K562 (cell line): ENCODE data around the gene GAPDH. TPM values are rescaled to one million over a fixed set of nuclear protein-coding genes. Genes with fewer than 3 reads are reported as not detected.

ENCODE experiments used
- ATAC-seq: fragments of 200-7000 bp; cut with Tn5 transposase; 3 replicates; pipeline ENCODE4 v1.9.1; 2020; ENCODE audit warnings: moderate library complexity
- BruUV-seq: library from RNA; stranded (reverse); fragments of 400-500 nt; replicated peaks from 2 replicates; lab custom pipeline; 2021; lab: Mats Ljungman, UMichigan
- CTCF ChIA-PET: fragments of 300-600 bp; formaldehyde crosslinking; extraction: SDS; loops from one replicate; lab custom pipeline; 2021; ENCODE audit warnings: low intra/inter-chr PET ratio; lab: Yijun Ruan, JAX
- POLR2A ChIA-PET: fragments of 300-600, 350-650 bp; sonication (Branson Sonifier 250); formaldehyde crosslinking; extraction: SDS; loops from one replicate; lab custom pipeline; 2021; ENCODE audit warnings: antibody characterized with exemption, inconsistent platforms; lab: Yijun Ruan, JAX
- DNase-seq, 4 experiments: peaks; one replicate each; pipeline versions ENCODE4 v3.0.0 to v3.0.0-alpha.2; 2011 to 2018; ENCODE audit warnings: low spot score in 3 of 4, mixed read lengths in 3 of 4; ENCODE audit errors: extremely low read depth in 1 of 4
- FAIRE-seq: peaks from 2 replicates; lab custom pipeline; 2011; peaks lifted over from hg19 to GRCh38; lab: Jason Lieb, UNC
- H2AFZ ChIP-seq: 2 replicates; pipeline ENCODE4 v1.6.0; 2011; ENCODE audit warnings: low read depth, low read length, control low read depth, inconsistent platforms
- H3K27ac ChIP-seq: fragments of 200-600 bp; 3 replicates; pipeline ENCODE4 v1.8.0; 2011; ENCODE audit warnings: low read depth, mild to moderate bottlenecking, control low read depth, inconsistent platforms, low read length, moderate library complexity, mixed read lengths; ENCODE audit errors: extremely low read depth
- H3K27me3 ChIP-seq, 2 experiments: fragments of 300-600 bp in 1 of 2; 2 replicates in 1 of 2; 3 replicates in 1 of 2; pipeline versions ENCODE4 v1.6.0 to v1.8.0; 2011; ENCODE audit warnings: inconsistent platforms in 2 of 2, low read length in 2 of 2, mild to moderate bottlenecking in 1 of 2, mixed read lengths in 1 of 2, moderate library complexity in 1 of 2; ENCODE audit not compliant: control insufficient read depth in 2 of 2, insufficient read depth in 2 of 2
- H3K36me3 ChIP-seq: fragments of 300-600 bp; 3 replicates; pipeline ENCODE4 v1.8.0; 2011; ENCODE audit warnings: mild to moderate bottlenecking, low read length, inconsistent platforms; ENCODE audit not compliant: control insufficient read depth, insufficient read depth
- H3K4me1 ChIP-seq, 2 experiments: fragments of 200-600 bp in 1 of 2; replicated peaks in 1 of 2; 2 replicates in 1 of 2; 3 replicates in 1 of 2; pipeline versions ENCODE4 v1.5.1 to v1.8.0; 2011; ENCODE audit warnings: inconsistent platforms in 2 of 2, low read length in 2 of 2, mild to moderate bottlenecking in 1 of 2, mixed read lengths in 1 of 2, moderate library complexity in 1 of 2; ENCODE audit not compliant: control insufficient read depth in 2 of 2, insufficient read depth in 2 of 2
- H3K4me2 ChIP-seq: 2 replicates; pipeline ENCODE4 v1.6.1; 2011; ENCODE audit warnings: low read length, control low read depth, inconsistent platforms, mixed read lengths; ENCODE audit not compliant: insufficient read depth
- H3K4me3 ChIP-seq: fragments of 200-600 bp; sonication (generic), shearing (Covaris generic); 2 replicates; pipeline ENCODE4 v1.5.1; 2016; ENCODE audit warnings: control low read depth, inconsistent platforms
- H3K79me2 ChIP-seq: fragments of 200-600 bp; 3 replicates; pipeline ENCODE4 v1.8.0; 2011; ENCODE audit warnings: low read length, inconsistent platforms; ENCODE audit not compliant: control insufficient read depth, insufficient read depth
- H3K9ac ChIP-seq, 2 experiments: 2 replicates each; pipeline versions ENCODE4 v1.6.0 to v1.6.1; 2011; ENCODE audit warnings: low read depth in 2 of 2, low read length in 2 of 2, control low read depth in 1 of 2, inconsistent platforms in 1 of 2, mild to moderate bottlenecking in 1 of 2, mixed read lengths in 1 of 2; ENCODE audit not compliant: insufficient read depth in 1 of 2
- H3K9me1 ChIP-seq: one replicate; pipeline ENCODE4 v1.6.0; 2011; ENCODE audit warnings: inconsistent platforms, mild to moderate bottlenecking, low read length, moderate library complexity; ENCODE audit not compliant: control insufficient read depth, insufficient read depth
- H3K9me3 ChIP-seq: replicated peaks from 2 replicates; pipeline ENCODE4 v1.5.1; 2011; ENCODE audit warnings: low read depth, low read length, inconsistent platforms; ENCODE audit not compliant: control insufficient read depth, insufficient read depth
- H4K20me1 ChIP-seq: replicated peaks from 2 replicates; pipeline ENCODE4 v1.6.1; 2011; ENCODE audit warnings: low read length, inconsistent platforms, mixed read lengths; ENCODE audit not compliant: control insufficient read depth, insufficient read depth
- CC2D1A ChIP-seq: fragments of 450-650 bp; IDR thresholded peaks from 2 replicates; pipeline ENCODE4 v1.6.1; 2017; ENCODE audit warnings: mild to moderate bottlenecking
- CREM ChIP-seq: IDR thresholded peaks from 2 replicates; pipeline ENCODE4 v1.6.1; 2014; ENCODE audit warnings: antibody characterized with exemption, low read depth
- DNMT1 ChIP-seq: fragments of 450-650 bp; IDR thresholded peaks from 2 replicates; pipeline ENCODE4 v1.6.1; 2016; ENCODE audit warnings: antibody characterized with exemption, mild to moderate bottlenecking
- EP400 ChIP-seq: fragments of 450-650 bp; IDR thresholded peaks from 2 replicates; pipeline ENCODE4 v1.6.1; 2017; ENCODE audit warnings: antibody characterized with exemption, mild to moderate bottlenecking, moderate library complexity
- HDAC1 ChIP-seq, 2 experiments: fragments of 450-650 bp; IDR thresholded peaks; 2 replicates each; pipeline ENCODE4 v1.6.1; 2016 to 2017; ENCODE audit warnings: inconsistent platforms in 1 of 2, mild to moderate bottlenecking in 1 of 2, moderate library complexity in 1 of 2
- HDAC2 ChIP-seq: fragments of 450-650 bp; IDR thresholded peaks from 2 replicates; pipeline ENCODE4 v1.6.1; 2016; ENCODE audit warnings: mild to moderate bottlenecking
- MTA1 ChIP-seq: fragments of 450-650 bp; IDR thresholded peaks from 2 replicates; pipeline ENCODE4 v1.6.1; 2017; ENCODE audit warnings: borderline replicate concordance
- POLR2B ChIP-seq: fragments of 450-650 bp; IDR thresholded peaks from 2 replicates; pipeline ENCODE4 v1.6.1; 2018; ENCODE audit warnings: low read depth; ENCODE audit not compliant: partially characterized antibody
- RAD21 ChIP-seq, 2 experiments: fragments of 250-450 bp in 1 of 2; fragments of 450-650 bp in 1 of 2; sonication (Bioruptor Pico) in 1 of 2; formaldehyde crosslinking in 1 of 2; IDR thresholded peaks in 1 of 2; conservative IDR thresholded peaks in 1 of 2; 2 replicates each; pipeline versions ENCODE4 v1.4.0 to v1.8.0; 2020 to 2022; ENCODE audit warnings: mild to moderate bottlenecking in 2 of 2, moderate library complexity in 1 of 2
- RCOR1 ChIP-seq, 2 experiments: IDR thresholded peaks; 2 replicates each; pipeline ENCODE4 v1.6.1; 2012; ENCODE audit warnings: low read depth in 2 of 2, low read length in 2 of 2, borderline replicate concordance in 1 of 2, improper control_type of control experiment in 1 of 2
- RFX7 ChIP-seq: fragments of 250-450 bp; sonication (Bioruptor Pico); IDR thresholded peaks from 2 replicates; pipeline ENCODE4 v1.5.1; 2021; ENCODE audit warnings: mild to moderate bottlenecking
- SETDB1 ChIP-seq: IDR thresholded peaks from one replicate; pipeline ENCODE4 v1.6.1; 2012; ENCODE audit warnings: low read length, control low read depth, inconsistent platforms
- SP1 ChIP-seq: sonication (generic); formaldehyde crosslinking; IDR thresholded peaks from 2 replicates; pipeline ENCODE4 v1.8.1; 2022; ENCODE audit warnings: mild to moderate bottlenecking, missing genetic modification reagents
- ZFX ChIP-seq: sonication (generic); formaldehyde crosslinking; IDR thresholded peaks from 2 replicates; pipeline ENCODE4 v1.8.0; 2022; ENCODE audit warnings: mild to moderate bottlenecking, missing genetic modification reagents, moderate library complexity
- ZNF282 ChIP-seq: sonication (generic); formaldehyde crosslinking; IDR thresholded peaks from 2 replicates; pipeline ENCODE4 v1.8.1; 2023; ENCODE audit warnings: missing genetic modification reagents
- ZNF79 ChIP-seq: fragments of 250-450 bp; sonication (Bioruptor Pico); IDR thresholded peaks from 2 replicates; pipeline ENCODE4 v1.4.0; 2020; ENCODE audit warnings: low read depth, mild to moderate bottlenecking, moderate library complexity
- WGBS: fragments of 100-300 bp; shearing (Covaris generic); methylation state at CpG from one replicate; pipeline ENCODE4 v1.1.6; 2016; ENCODE audit warnings: low coverage, mixed read lengths; ENCODE audit not compliant: insufficient coverage; ENCODE audit errors: missing lambda C conversion rate; 5-methylcytosine and 5-hydroxymethylcytosine counted together
- in situ Hi-C: fragments of 300-500 bp; cut with MboI; formaldehyde crosslinking; loops from 4 replicates; pipeline ENCODE4 v1.15.0; 2018; ENCODE audit warnings: inconsistent platforms, mixed read lengths
- intact Hi-C: fragments of 100-400 bp; cut with micrococcal nuclease; formaldehyde crosslinking; loops from 2 replicates; pipeline ENCODE4 v1.14.2; 2022
- polyA plus RNA-seq, 8 experiments: library from polyadenylated mRNA; depleted of rRNA in 4 of 8; stranded (reverse) in 5 of 8; unstranded in 3 of 8; fragments of >200 nt; fragmentation: Nextera tagmentation in 2 of 8; fragmentation: Illumina TruSeq in 1 of 8; extraction: Ambion mirVana in 2 of 8; extraction: Trizol in 1 of 8; gene quantifications; 2 replicates each; pipeline versions ENCODE4 v1.2.1 to v1.2.3, GENCODE V29; 2011 to 2014; ENCODE audit warnings: inconsistent platforms in 1 of 8, missing spikeins in 1 of 8
- total RNA-seq, 7 experiments: library from RNA; depleted of rRNA in 6 of 7; stranded (reverse); fragments of >200 nt in 6 of 7; fragmentation: Illumina TruSeq in 2 of 7; extraction: Trizol in 2 of 7; gene quantifications; 2 replicates each; pipeline versions ENCODE4 v1.2.1 to v1.2.3, GENCODE V29; 2011 to 2021; ENCODE audit warnings: low replicate concordance in 1 of 7
- TF ChIP-seq, protein P1 (sequence below): IDR thresholded peaks from 2 replicates; pipeline ENCODE4 v1.6.1; 2014; ENCODE audit warnings: antibody characterized with exemption
- TF ChIP-seq, protein P2 (sequence below): fragments of 450-650 bp; IDR thresholded peaks from 2 replicates; pipeline ENCODE4 v1.6.1; 2018; ENCODE audit warnings: mild to moderate bottlenecking, low read depth; ENCODE audit not compliant: partially characterized antibody
- TF ChIP-seq, protein P3 (sequence below): sonication (generic); formaldehyde crosslinking; IDR thresholded peaks from 2 replicates; pipeline ENCODE4 v1.8.1; 2023; ENCODE audit warnings: mild to moderate bottlenecking, missing genetic modification reagents

The GAPDH gene
- total and polyA plus RNA-seq, 9 of the 15 experiments (the other 6 are each of a cell fraction or from before 2014, with no cell fraction given) = 2,206 to 6,793 (median 4,217) TPM

DNA sequence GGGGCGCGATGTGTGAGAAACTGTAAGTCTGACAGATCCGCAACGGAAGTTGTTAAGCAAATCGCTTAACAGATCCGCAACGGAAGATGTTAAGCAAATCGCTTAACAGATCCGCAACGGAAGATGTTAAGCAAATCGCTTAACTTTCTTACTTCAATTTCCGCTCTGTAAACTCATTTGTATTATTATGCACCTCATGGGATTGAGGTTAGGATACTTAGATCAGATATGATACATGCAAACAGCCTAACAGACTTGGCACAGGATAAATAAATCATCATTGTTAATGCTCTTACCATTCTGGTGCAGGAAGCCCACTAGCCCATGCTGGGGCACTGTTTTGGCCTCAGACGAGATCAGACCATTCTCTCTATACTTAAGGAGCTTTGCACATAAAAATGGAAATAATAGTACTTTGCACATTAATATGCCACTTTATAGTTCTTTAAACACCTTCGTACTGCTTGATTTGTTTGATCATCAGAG lies 40.0 kb upstream of the GAPDH start:
- DNase-seq = no peak
- Histone ChIP-seq H3K27ac (peak overlapping the region; percentile 86), H3K27me3 (no peaks in the 10 kb centered on the region), H3K36me3 (peaks cover 49% of the 10 kb centered on the region), H4K20me1 (no peaks in the 10 kb centered on the region), H3K79me2 (peaks cover 44% of the 10 kb centered on the region), H3K9me3 (no peaks in the 10 kb centered on the region), H3K4me3 (peak overlapping the region; percentile 50), H3K4me1 (peaks cover 0 to 15% of the 10 kb centered on the region in 2 experiments; a peak in 3 of 5 replicates), H3K9ac (peak overlapping the region; percentile 83 to 87), H2AFZ (peak overlapping the region; percentile 88), H3K9me1 (no peaks in the 10 kb centered on the region), H3K4me2 (peak overlapping the region; percentile 89)
- ATAC-seq = no peak
- POLR2A ChIA-PET = interaction anchor here (1.0 kb wide), 1 partner anchor 187 kb away, joined by 3 read pairs; no protein-coding TSS in a partner anchor
- no peak for FAIRE-seq
- CTCF ChIA-PET = no interaction called here
- in situ Hi-C loops (no loop called here), intact Hi-C loops (loop anchor here (2.0 kb wide), 1 partner anchor 40 kb away; the partner anchor contains the start of gene GAPDH)
- under 1% methylated on average over 14 of the region's 14 CpGs for WGBS
- BruUV-seq = TSS peak; percentile 79
- 0 out of 4 replicates have a peak, but pooled peaks of 1 of the 2 experiments have one; percentile 2 for TF ChIP-seq HDAC1 (IDR thresholded peaks at IDR 0.05)
- TF ChIP-seq, protein P1, sequence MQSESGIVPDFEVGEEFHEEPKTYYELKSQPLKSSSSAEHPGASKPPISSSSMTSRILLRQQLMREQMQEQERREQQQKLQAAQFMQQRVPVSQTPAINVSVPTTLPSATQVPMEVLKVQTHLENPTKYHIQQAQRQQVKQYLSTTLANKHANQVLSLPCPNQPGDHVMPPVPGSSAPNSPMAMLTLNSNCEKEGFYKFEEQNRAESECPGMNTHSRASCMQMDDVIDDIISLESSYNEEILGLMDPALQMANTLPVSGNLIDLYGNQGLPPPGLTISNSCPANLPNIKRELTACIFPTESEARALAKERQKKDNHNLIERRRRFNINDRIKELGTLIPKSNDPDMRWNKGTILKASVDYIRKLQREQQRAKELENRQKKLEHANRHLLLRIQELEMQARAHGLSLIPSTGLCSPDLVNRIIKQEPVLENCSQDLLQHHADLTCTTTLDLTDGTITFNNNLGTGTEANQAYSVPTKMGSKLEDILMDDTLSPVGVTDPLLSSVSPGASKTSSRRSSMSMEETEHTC = no peak
- TF ChIP-seq ZFX = no peak
- no peak for TF ChIP-seq RAD21 (CRISPR knock-in tag; conservative IDR thresholded peaks at IDR 0.05 in 1 of 2, IDR thresholded peaks at IDR 0.05 in 1 of 2)
- TF ChIP-seq MTA1 = 0 out of 2 replicates have a peak, but pooled peaks have one; percentile 32
- peak; percentile 39 for TF ChIP-seq HDAC2
- no peak for TF ChIP-seq SETDB1
- TF ChIP-seq, protein P2, sequence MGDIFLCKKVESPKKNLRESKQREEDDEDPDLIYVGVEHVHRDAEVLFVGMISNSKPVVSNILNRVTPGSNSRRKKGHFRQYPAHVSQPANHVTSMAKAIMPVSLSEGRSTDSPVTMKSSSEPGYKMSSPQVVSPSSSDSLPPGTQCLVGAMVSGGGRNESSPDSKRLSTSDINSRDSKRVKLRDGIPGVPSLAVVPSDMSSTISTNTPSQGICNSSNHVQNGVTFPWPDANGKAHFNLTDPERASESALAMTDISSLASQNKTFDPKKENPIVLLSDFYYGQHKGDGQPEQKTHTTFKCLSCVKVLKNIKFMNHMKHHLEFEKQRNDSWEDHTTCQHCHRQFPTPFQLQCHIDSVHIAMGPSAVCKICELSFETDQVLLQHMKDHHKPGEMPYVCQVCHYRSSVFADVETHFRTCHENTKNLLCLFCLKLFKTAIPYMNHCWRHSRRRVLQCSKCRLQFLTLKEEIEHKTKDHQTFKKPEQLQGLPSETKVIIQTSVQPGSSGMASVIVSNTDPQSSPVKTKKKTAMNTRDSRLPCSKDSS = no peak
- TF ChIP-seq SP1 (CRISPR knock-in tag) = no peak
- no peak for TF ChIP-seq DNMT1
- TF ChIP-seq, protein P3, sequence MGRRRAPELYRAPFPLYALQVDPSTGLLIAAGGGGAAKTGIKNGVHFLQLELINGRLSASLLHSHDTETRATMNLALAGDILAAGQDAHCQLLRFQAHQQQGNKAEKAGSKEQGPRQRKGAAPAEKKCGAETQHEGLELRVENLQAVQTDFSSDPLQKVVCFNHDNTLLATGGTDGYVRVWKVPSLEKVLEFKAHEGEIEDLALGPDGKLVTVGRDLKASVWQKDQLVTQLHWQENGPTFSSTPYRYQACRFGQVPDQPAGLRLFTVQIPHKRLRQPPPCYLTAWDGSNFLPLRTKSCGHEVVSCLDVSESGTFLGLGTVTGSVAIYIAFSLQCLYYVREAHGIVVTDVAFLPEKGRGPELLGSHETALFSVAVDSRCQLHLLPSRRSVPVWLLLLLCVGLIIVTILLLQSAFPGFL = no peak
- peak; percentile 77 for TF ChIP-seq EP400
- TF ChIP-seq POLR2B = peak; percentile 4
- TF ChIP-seq RCOR1 (IDR thresholded peaks at IDR 0.05; ENCODE audit: borderline replicate concordance in 1 of 2, low read depth in 2 of 2, low read length in 2 of 2) = no peak
- no peak for TF ChIP-seq RFX7 (CRISPR knock-in tag)
- TF ChIP-seq ZNF79 (CRISPR knock-in tag) = no peak
- 0 out of 2 replicates have a peak, but pooled peaks have one; percentile 31 for TF ChIP-seq CC2D1A
- TF ChIP-seq ZNF282 (CRISPR knock-in tag) = no peak
- no peak for TF ChIP-seq CREM
